OCI-LY1 (cell line): Measurements from ENCODE around the gene PACRG.

Source experiments
- EZH2 ChIP-seq: fragments of 200-600 bp; sonication (generic), shearing (Covaris generic); IDR thresholded peaks from 2 replicates; pipeline ENCODE4 v1.8.0; 2017; ENCODE audit warnings: borderline replicate concordance, mixed run types, mild to moderate bottlenecking, antibody characterized with exemption, low read length, moderate library complexity, mixed read lengths
- TF ChIP-seq, protein P1 (sequence below): fragments of 200-600 bp; sonication (generic), shearing (Covaris generic); IDR thresholded peaks from 2 replicates; pipeline ENCODE4 v1.5.1; 2017; ENCODE audit warnings: mild to moderate bottlenecking, antibody characterized with exemption, low read length, moderate library complexity, mixed read lengths

- TF ChIP-seq, protein P1, sequence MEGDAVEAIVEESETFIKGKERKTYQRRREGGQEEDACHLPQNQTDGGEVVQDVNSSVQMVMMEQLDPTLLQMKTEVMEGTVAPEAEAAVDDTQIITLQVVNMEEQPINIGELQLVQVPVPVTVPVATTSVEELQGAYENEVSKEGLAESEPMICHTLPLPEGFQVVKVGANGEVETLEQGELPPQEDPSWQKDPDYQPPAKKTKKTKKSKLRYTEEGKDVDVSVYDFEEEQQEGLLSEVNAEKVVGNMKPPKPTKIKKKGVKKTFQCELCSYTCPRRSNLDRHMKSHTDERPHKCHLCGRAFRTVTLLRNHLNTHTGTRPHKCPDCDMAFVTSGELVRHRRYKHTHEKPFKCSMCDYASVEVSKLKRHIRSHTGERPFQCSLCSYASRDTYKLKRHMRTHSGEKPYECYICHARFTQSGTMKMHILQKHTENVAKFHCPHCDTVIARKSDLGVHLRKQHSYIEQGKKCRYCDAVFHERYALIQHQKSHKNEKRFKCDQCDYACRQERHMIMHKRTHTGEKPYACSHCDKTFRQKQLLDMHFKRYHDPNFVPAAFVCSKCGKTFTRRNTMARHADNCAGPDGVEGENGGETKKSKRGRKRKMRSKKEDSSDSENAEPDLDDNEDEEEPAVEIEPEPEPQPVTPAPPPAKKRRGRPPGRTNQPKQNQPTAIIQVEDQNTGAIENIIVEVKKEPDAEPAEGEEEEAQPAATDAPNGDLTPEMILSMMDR = no peak
- TF ChIP-seq EZH2 = no peak
These were observed 17.4 kb upstream of the PACRG start for GRCh38 chr6:162710419-162710818.
